Measurements from ENCODE around the gene EDNRB. TPM values are rescaled to one million over a fixed set of nuclear protein-coding genes. Genes with fewer than 3 reads are reported as not detected.

The EDNRB gene
- total RNA-seq, 2 donors from 2014 or later = not detected

DNA sequence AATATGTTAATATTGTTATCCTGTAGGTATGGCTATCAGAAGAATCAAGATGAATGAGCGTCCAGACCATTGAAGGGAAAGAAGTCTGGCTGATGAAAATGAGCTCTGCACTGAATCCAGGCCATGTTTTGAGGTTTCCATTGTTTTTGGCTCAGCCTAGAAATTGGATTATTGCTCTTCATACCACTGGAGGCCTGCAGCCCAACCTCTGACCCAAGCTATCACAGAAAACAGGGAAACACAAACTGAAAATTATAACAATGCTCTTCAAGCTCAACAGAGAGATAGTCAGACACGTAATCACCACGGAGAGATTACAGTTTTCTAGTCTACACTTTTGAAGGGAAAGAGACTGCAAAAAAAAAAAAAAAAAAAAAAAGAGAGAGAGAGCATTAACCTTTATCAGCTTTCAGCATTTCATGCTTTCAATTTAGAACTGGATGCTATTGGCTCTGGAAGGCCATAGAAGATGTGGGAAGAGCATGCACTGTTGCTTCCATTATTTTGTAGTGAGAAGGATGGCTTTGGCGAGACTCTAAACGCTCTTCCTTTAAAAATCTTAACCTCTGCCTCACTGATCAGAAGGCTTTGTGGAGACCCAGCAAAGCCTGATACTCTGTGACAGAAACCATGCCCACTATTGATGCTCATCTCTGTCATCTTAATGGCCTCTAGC lies 10.8 kb downstream of the EDNRB start:
- DNase-seq (ENCODE audit: low spot score in 2 of 2) (no peak), ATAC-seq (no peak)
- Mint-ChIP-seq H3K9me3 (peaks cover 4 to 7% of the 10 kb centered on the region in 2 donors), H3K27ac (no peak overlapping the region), H3K36me3 (peaks cover 1 to 3% of the 10 kb centered on the region in 2 donors)

GRCh38 chr13:77904031-77904430 lies 14.6 kb downstream of the EDNRB start:
- peaks cover 12 to 14% of the 10 kb centered on the region in 2 donors for H3K9me3 Mint-ChIP-seq
- H3K36me3 Mint-ChIP-seq = peaks cover 6 to 7% of the 10 kb centered on the region in 2 donors
- DNase-seq (ENCODE audit: low spot score in 2 of 2) = no peak
- H3K27ac Mint-ChIP-seq = no peak overlapping the region
- no peak for ATAC-seq

GRCh38 chr13:77903435-77903834 lies 15.2 kb downstream of the EDNRB start:
- Mint-ChIP-seq H3K27ac (no peak overlapping the region), H3K36me3 (peaks cover 6 to 7% of the 10 kb centered on the region in 2 donors), H3K9me3 (peaks cover 12 to 14% of the 10 kb centered on the region in 2 donors)
- ATAC-seq (no peak), DNase-seq (ENCODE audit: low spot score in 2 of 2) (no peak)

GRCh38 chr13:77902319-77902963 lies 16.2 kb downstream of the EDNRB start:
- DNase-seq (ENCODE audit: low spot score in 2 of 2) = no peak

DNA sequence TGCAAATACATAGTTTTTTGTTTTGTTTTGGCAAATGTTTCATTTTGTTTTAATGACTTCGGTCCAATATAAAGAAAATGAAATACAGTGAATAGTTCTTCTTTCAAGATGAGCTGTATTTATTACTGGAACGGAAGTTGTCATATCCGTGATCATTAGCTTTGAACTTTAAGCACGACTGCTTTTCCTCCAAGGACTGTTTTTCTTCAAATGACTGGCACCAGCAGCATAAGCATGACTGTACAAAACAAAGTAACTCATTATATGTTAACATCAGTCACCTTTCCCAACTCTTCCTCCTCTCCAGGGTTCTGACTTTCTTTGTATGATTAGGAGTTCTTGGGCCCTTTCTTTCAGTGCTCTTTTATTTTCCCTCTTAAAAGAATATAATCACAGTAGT lies 20.5 kb downstream of the EDNRB start:
- Mint-ChIP-seq H3K9me3 (peaks cover 9% of the 10 kb centered on the region in 2 donors), H3K27ac (no peak overlapping the region), H3K36me3 (peaks cover 6 to 7% of the 10 kb centered on the region in 2 donors)
- ATAC-seq (no peak), DNase-seq (ENCODE audit: low spot score in 2 of 2) (no peak)

More at GRCh38 chr13:77902319-77902963, 16.2 kb downstream of the EDNRB start:
- Mint-ChIP-seq H3K9me3 (peaks cover 12 to 14% of the 10 kb centered on the region in 2 donors), H3K27ac (no peak overlapping the region), H3K36me3 (peaks cover 6 to 7% of the 10 kb centered on the region in 2 donors)
- ATAC-seq = peak in 1 of 2 donors; percentile 55

DNA sequence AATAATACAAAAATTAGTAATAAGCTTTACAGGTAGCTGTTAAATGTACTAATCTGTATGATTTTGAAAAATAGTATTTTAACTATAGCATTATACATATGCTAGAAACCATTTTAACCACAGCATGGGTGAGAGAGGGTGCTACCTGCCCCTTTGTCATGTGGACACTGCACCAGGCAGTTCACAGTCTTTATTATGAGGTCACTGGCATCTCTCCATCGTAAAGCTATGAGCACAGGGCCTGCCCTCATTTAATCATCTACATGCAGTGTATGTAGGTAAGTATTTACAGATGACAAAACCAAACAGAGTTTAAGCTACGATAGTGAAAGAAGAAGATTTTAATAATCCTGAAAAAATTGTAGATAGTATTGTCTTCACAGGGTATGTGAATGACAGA lies 21.7 kb downstream of the EDNRB start:
- Mint-ChIP-seq H3K9me3 (no peaks in the 10 kb centered on the region), H3K27ac (no peak overlapping the region), H3K36me3 (no peaks in the 10 kb centered on the region)
- DNase-seq (ENCODE audit: low spot score in 2 of 2) = no peak
- no peak for ATAC-seq

GRCh38 chr13:77896536-77896935 lies 22.1 kb downstream of the EDNRB start:
- ATAC-seq = no peak
- no peaks in the 10 kb centered on the region for H3K9me3 Mint-ChIP-seq
- DNase-seq (ENCODE audit: low spot score in 2 of 2) = no peak
- H3K36me3 Mint-ChIP-seq = no peaks in the 10 kb centered on the region
- no peak overlapping the region for H3K27ac Mint-ChIP-seq

DNA sequence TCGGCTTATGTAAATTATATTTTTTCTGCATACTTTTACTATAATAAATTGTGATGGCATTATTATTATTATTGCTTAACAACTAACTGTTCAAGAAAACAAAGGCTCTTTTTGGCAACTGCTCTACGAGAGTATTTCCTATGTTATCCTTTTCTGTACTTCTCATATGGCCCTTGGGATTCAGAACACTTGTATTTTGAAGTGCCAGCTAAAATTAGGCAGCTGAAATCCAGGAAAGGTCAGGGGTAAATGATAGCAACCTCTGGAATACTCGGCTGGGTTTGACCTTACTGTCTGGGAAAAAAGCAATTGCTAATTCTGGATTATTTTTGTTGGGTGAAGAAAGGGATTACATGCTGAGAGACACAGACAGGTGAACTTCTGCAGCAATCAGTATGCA lies 23.9 kb downstream of the EDNRB start:
- Mint-ChIP-seq H3K36me3 (no peaks in the 10 kb centered on the region), H3K27ac (no peak overlapping the region), H3K9me3 (no peaks in the 10 kb centered on the region)
- no peak for ATAC-seq
- DNase-seq (ENCODE audit: low spot score in 2 of 2) = no peak

DNA sequence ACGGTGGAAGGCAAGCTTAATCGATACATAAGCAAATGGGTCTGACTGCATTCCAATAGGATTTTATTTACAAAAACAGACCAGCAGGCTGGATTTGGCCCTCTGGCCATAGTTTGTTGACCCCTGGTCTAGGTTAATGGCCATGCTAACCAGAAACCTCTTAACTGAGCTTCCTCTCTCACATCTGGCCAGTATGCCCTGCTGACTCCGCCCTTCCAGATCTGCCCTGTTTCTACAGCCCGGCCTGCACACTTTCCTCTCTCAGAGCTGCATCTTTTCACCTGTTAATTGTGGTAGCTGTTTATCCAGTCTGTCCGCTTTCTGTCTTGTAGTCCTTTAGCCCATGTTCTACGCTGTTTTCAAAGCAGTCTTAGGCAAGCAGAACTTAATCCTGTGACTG lies 25.6 kb downstream of the EDNRB start:
- ATAC-seq (no peak), DNase-seq (ENCODE audit: low spot score in 2 of 2) (no peak)
- no peaks in the 10 kb centered on the region for H3K36me3 Mint-ChIP-seq
- no peaks in the 10 kb centered on the region for H3K9me3 Mint-ChIP-seq
- H3K27ac Mint-ChIP-seq = no peak overlapping the region

DNA sequence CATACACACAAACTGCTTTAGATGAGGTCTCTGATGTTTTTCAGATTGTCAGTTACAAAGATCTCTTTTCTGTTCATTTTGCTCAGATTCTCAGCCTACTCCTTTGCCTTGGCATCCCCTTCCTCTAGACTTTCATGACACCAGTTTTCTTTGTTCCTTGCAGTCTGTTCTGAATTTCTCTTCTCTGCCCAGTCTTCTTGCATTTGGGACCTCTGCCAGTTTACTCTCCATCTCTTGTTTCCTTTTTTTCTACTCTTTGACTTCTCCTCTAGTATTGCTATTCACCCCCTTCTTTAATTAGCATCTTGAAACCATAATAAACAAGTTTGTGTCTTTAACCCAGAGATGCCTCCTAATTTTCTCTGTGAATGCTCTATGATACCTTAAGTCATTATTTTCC lies 26.1 kb downstream of the EDNRB start:
- no peak overlapping the region for H3K27ac Mint-ChIP-seq
- no peaks in the 10 kb centered on the region for H3K36me3 Mint-ChIP-seq
- DNase-seq (ENCODE audit: low spot score in 2 of 2) (no peak), ATAC-seq (no peak)
- H3K9me3 Mint-ChIP-seq = no peaks in the 10 kb centered on the region

DNA sequence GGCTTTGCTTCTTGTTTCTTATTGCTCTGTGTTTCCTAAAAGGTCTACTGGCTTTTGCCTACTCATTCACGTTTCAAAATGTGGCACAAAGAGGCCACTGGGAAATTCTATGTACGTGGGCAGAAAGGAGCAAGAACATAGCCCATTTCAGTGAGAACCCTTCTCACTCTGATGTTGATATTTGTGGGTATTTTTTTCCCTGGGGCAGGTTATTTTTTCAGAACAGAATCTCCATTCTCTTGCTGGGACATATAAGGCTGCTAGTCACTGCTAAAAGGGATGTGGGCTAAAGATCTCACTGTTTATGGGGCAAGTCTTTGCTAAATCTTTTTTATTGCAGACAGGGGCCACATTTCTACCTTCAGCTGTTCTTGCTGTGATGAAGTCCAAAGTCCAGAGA lies 27.1 kb downstream of the EDNRB start:
- ATAC-seq (no peak), DNase-seq (ENCODE audit: low spot score in 2 of 2) (no peak)
- Mint-ChIP-seq H3K9me3 (no peaks in the 10 kb centered on the region), H3K36me3 (no peaks in the 10 kb centered on the region), H3K27ac (no peak overlapping the region)

GRCh38 chr13:77891041-77891440 lies 27.6 kb downstream of the EDNRB start:
- DNase-seq (ENCODE audit: low spot score in 2 of 2) = no peak
- no peak for ATAC-seq
- H3K9me3 Mint-ChIP-seq = no peaks in the 10 kb centered on the region
- no peak overlapping the region for H3K27ac Mint-ChIP-seq
- no peaks in the 10 kb centered on the region for H3K36me3 Mint-ChIP-seq

DNA sequence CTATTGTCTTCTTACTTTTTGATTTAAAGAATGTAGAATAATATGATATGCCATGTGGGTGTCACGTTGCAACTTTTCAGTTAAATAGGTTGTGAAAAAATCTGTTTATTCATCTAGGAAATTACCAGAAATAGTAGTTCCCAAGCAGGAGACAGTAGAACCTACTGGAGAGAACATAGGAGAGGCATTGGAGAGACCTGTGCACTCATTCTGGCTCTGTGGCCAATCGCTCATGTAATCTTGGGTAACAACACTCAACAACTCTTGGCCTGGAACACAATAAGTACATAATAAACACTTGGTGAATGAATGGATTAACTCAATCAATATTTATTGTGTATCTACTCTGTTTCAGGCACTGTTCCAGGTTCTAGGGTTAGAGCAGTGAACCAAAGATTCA lies 35.3 kb downstream of the EDNRB start:
- ATAC-seq (no peak), DNase-seq (ENCODE audit: low spot score in 2 of 2) (no peak)
- no peaks in the 10 kb centered on the region for H3K9me3 Mint-ChIP-seq
- no peaks in the 10 kb centered on the region for H3K36me3 Mint-ChIP-seq
- no peak overlapping the region for H3K27ac Mint-ChIP-seq

DNA sequence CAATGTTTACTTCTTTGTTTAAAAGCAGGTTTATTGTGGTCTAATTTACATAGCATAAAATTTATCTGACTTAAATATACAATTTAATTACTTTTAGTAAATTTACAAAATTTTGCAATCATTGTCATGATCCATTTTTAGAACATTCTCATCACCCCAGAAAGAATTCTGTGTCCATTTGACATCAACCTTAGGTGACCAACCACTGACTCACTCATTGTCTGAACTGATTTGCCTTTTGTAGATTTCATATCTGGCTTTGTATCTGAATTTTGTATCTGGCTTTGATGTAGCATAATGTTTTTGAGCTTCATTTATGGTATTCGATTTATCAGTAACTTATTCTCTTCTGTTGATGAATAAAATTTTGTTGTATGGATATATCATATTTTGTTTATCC lies 40.4 kb downstream of the EDNRB start:
- peaks cover 0 to 2% of the 10 kb centered on the region in 2 donors for H3K9me3 Mint-ChIP-seq
- H3K36me3 Mint-ChIP-seq = peaks cover 0 to 3% of the 10 kb centered on the region in 2 donors
- no peak overlapping the region for H3K27ac Mint-ChIP-seq
- DNase-seq (ENCODE audit: low spot score in 2 of 2) (no peak), ATAC-seq (no peak)

DNA sequence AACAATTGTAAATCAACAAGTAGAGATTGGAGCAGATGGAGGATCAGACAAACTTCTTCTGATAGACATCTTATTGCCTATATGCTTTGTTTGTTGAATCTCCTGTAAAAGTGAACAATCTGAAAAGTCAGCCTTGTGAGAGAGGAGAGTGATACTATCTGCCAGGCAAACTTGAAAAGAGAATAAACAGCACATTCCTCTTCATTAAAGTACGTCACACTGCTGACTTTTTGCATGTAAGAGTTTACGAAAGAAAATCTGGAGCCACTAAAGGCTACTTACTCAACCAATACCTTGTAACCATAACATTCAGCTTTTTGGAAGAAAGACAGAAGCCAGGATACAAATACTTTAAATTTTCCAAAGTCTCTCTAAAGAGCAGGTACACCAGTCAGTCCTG lies 42.5 kb downstream of the EDNRB start:
- peaks cover 0 to 7% of the 10 kb centered on the region in 2 donors for H3K9me3 Mint-ChIP-seq
- H3K36me3 Mint-ChIP-seq = peaks cover 0 to 6% of the 10 kb centered on the region in 2 donors
- ATAC-seq = no peak
- no peak for DNase-seq (ENCODE audit: low spot score in 2 of 2)
- H3K27ac Mint-ChIP-seq = no peak overlapping the region

GRCh38 chr13:77874406-77874805 lies 44.2 kb downstream of the EDNRB start:
- DNase-seq (ENCODE audit: low spot score in 2 of 2) = no peak
- Mint-ChIP-seq H3K9me3 (peaks cover 0 to 7% of the 10 kb centered on the region in 2 donors), H3K36me3 (peaks cover 0 to 6% of the 10 kb centered on the region in 2 donors), H3K27ac (no peak overlapping the region)
- ATAC-seq = no peak

DNA sequence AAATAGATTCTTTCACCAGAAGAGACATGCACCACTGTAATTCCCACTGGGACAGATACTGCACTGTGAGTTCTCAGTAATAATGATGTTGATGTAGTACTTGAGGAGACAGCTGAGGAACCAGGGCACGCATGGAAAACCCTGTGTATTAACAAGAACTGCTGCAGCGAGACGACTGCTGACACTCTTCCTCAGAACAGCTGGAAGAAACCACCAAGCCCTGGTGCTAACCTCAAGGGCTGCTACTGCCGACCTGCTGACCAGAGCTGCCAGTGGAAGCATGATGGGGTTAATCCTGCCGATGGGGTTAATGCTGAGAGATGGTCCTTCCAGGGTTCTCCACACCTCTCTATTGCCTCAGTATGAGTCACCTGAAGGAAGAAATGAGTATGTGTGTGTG lies 45.6 kb downstream of the EDNRB start:
- Mint-ChIP-seq H3K36me3 (peaks cover 6 to 8% of the 10 kb centered on the region in 2 donors), H3K9me3 (peaks cover 5 to 12% of the 10 kb centered on the region in 2 donors), H3K27ac (no peak overlapping the region)
- no peak for DNase-seq (ENCODE audit: low spot score in 2 of 2)
- no peak for ATAC-seq

GRCh38 chr13:77871596-77871995 lies 47.0 kb downstream of the EDNRB start:
- H3K9me3 Mint-ChIP-seq = peaks cover 5 to 12% of the 10 kb centered on the region in 2 donors
- no peak for ATAC-seq
- no peak for DNase-seq (ENCODE audit: low spot score in 2 of 2)
- peaks cover 11 to 13% of the 10 kb centered on the region in 2 donors for H3K36me3 Mint-ChIP-seq
- no peak overlapping the region for H3K27ac Mint-ChIP-seq

All from activated naive CD4-positive, alpha-beta T cell treated with anti-CD3 and anti-CD28 coated beads, Interleukin-2, amount 50 U/mL, for 72 hours (primary cell).